ENCODE results near the gene NALCN. TPM values are rescaled to one million over a fixed set of nuclear protein-coding genes. Genes with fewer than 3 reads are reported as not detected.

Gene NALCN
- total RNA-seq, 4 donors from 2014 or later, result 0.32 to 0.41 TPM; not detected in 2

DNA sequence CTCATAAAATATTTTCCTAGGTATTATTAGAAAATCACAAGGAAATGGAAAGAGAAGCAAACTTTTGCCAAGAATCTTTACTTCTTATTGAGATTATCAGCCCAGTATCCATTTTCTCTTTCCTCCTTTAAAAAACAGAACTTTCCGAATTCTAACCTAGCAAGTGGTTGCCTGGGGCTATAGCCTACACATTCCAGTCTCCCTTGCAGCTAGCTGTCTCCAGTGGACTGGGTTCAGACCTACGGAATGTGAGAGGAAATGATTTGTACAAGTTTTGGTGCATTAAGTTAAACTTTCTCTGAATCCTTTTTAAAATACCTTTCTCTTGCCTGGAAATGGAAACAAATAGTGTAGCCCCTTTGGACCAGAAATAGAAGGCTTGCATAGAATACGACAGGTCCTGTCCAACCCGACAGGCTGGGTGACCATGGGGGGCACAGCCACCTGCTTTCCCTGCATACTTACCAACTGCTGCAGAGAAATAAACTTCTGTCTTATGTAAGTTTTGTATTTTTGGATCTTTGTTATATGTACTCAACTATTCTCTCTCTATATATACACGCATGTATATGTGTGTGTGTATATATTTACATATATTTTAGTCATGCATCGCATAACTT, 185.9 kb downstream of the NALCN start:
- in situ Hi-C loops (cut with MboI; ENCODE audit: low pct_ligation_motif_present in 1 of 4, low pct_unique_long_range_greater_than_20kb in 1 of 4, low sequenced_read_pairs in 3 of 4), result no loop called here
- no peak for DNase-seq
- intact Hi-C loops (cut with DNase I; ENCODE audit: low total_unique reads), result no loop called here
- Histone ChIP-seq H3K27me3 (no peaks in the 10 kb centered on the region), H3K27ac (no peak overlapping the region), H3K9me3 (no peaks in the 10 kb centered on the region), H3K4me3 (no peak overlapping the region), H3K4me1 (no peaks in the 10 kb centered on the region), H3K36me3 (no peaks in the 10 kb centered on the region)
- TF ChIP-seq POLR2AphosphoS5 (IDR thresholded peaks at IDR 0.05) (no peak), POLR2A (IDR thresholded peaks at IDR 0.05) (no peak), EP300 (IDR thresholded peaks at IDR 0.05; ENCODE audit: low read depth) (no peak)
- TF ChIP-seq, protein P1, sequence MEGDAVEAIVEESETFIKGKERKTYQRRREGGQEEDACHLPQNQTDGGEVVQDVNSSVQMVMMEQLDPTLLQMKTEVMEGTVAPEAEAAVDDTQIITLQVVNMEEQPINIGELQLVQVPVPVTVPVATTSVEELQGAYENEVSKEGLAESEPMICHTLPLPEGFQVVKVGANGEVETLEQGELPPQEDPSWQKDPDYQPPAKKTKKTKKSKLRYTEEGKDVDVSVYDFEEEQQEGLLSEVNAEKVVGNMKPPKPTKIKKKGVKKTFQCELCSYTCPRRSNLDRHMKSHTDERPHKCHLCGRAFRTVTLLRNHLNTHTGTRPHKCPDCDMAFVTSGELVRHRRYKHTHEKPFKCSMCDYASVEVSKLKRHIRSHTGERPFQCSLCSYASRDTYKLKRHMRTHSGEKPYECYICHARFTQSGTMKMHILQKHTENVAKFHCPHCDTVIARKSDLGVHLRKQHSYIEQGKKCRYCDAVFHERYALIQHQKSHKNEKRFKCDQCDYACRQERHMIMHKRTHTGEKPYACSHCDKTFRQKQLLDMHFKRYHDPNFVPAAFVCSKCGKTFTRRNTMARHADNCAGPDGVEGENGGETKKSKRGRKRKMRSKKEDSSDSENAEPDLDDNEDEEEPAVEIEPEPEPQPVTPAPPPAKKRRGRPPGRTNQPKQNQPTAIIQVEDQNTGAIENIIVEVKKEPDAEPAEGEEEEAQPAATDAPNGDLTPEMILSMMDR (IDR thresholded peaks at IDR 0.05), result no peak
- 73 to 85% methylated on average over 6 of the region's 6 CpGs for WGBS, 2 donors (ENCODE audit: low coverage in 1 of 2)

DNA sequence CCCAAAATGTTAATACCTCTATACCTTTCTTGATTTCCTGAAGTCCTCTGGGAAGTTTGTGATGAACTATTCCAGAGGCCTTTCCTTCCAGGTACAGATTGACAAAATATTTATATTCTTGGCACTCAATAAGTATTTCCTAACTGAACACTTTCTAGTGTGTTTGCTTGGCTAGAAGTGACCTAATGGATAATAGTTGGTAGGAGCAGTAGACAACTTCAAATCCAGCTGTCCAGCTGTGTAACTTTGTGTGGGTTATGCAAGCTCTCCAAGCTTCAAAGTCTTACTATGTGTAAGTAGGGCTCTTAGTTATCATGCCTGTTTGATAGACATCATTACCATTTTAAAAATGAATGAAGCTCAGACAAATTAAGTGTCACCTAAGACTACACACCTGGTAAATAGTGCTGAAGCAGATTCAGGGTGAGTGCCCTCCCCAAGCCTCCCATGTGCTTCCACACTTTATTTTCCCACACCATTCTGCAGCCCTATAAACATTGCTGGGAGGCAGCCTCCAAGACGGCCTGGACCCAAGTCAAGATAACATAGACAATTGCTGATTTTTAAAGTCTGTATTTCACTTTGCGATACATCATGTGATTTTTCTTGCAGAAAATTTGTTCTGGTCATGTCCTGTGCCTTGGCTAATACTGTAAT, 196.6 kb downstream of the NALCN start:
- Histone ChIP-seq H3K27ac (no peak overlapping the region), H3K9me3 (no peaks in the 10 kb centered on the region), H3K4me1 (no peaks in the 10 kb centered on the region), H3K27me3 (no peaks in the 10 kb centered on the region), H3K36me3 (no peaks in the 10 kb centered on the region), H3K4me3 (no peak overlapping the region)
- no peak for DNase-seq
- in situ Hi-C loops (cut with MboI; ENCODE audit: low pct_ligation_motif_present in 1 of 4, low pct_unique_long_range_greater_than_20kb in 1 of 4, low sequenced_read_pairs in 3 of 4), result no loop called here
- 54 to 72% methylated on average over 2 of the region's 2 CpGs for WGBS, 2 donors (ENCODE audit: low coverage in 1 of 2)
- TF ChIP-seq POLR2A (IDR thresholded peaks at IDR 0.05) (no peak), POLR2AphosphoS5 (IDR thresholded peaks at IDR 0.05) (no peak), EP300 (IDR thresholded peaks at IDR 0.05; ENCODE audit: low read depth) (no peak)
- intact Hi-C loops (cut with DNase I; ENCODE audit: low total_unique reads), result no loop called here

DNA sequence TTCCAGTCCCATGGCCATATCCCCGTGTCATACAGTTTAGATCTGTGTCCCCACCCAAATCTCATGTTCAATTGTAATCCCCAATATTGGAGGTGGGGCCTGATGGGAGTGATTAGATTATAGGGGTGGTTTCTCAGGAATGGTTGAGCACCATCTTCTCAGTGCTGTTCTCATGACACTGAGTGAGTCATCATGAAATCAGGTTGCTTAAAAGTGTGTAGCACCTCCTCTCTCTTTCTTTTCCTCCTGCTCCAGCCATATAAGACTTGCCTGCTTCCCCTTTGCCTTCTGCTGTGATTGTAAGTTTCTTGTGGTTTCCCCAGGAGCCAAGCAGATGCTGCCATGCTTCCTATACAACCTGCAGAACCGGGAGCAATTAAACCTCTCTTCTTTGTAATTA, 197.8 kb downstream of the NALCN start:
- no peaks in the 10 kb centered on the region for H3K9me3 ChIP-seq
- 13 to 59% methylated on average over 1 to 2 of the region's 2 CpGs for whole genome bisulfite sequencing, 2 donors (ENCODE audit: low coverage in 1 of 2)
- no peak for DNase-seq
- H3K36me3 ChIP-seq, result no peaks in the 10 kb centered on the region
- intact Hi-C loops (cut with DNase I; ENCODE audit: low total_unique reads), result no loop called here
- in situ Hi-C loops (cut with MboI; ENCODE audit: low pct_ligation_motif_present in 1 of 4, low pct_unique_long_range_greater_than_20kb in 1 of 4, low sequenced_read_pairs in 3 of 4), result no loop called here
- H3K27ac ChIP-seq, result no peak overlapping the region
- H3K4me3 ChIP-seq, result no peak overlapping the region
- TF ChIP-seq, protein P1 (IDR thresholded peaks at IDR 0.05), result no peak
- TF ChIP-seq POLR2A (IDR thresholded peaks at IDR 0.05) (no peak), POLR2AphosphoS5 (IDR thresholded peaks at IDR 0.05) (no peak), EP300 (IDR thresholded peaks at IDR 0.05; ENCODE audit: low read depth) (no peak)
- H3K4me1 ChIP-seq, result no peaks in the 10 kb centered on the region
- no peaks in the 10 kb centered on the region for H3K27me3 ChIP-seq

DNA sequence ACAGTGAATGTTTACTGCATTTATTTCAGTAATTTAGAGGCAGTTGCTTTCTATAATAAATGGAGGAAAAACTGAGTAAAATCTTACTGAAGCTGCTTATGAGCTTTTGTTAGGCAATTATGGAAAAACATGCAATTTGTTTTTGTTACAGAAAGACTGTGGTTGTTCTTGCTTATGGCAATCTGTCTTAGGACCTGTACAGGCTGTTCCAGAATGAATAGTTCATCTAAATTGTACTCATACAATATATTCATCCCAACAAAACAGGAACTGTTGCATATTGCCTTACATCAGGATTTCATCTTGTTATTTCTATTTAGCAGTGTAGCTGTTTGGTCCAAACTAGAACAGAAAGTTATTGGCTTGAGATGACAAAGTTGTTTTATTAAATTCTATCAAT, 199.2 kb downstream of the NALCN start:
- Histone ChIP-seq H3K27ac (no peak overlapping the region), H3K36me3 (no peaks in the 10 kb centered on the region), H3K4me3 (no peak overlapping the region), H3K9me3 (no peaks in the 10 kb centered on the region), H3K4me1 (no peaks in the 10 kb centered on the region), H3K27me3 (no peaks in the 10 kb centered on the region)
- DNase-seq, result no peak
- TF ChIP-seq EP300 (IDR thresholded peaks at IDR 0.05; ENCODE audit: low read depth) (no peak), POLR2A (IDR thresholded peaks at IDR 0.05) (no peak), POLR2AphosphoS5 (IDR thresholded peaks at IDR 0.05) (no peak)
- TF ChIP-seq, protein P1 (IDR thresholded peaks at IDR 0.05), result no peak
- in situ Hi-C loops (cut with MboI; ENCODE audit: low pct_ligation_motif_present in 1 of 4, low pct_unique_long_range_greater_than_20kb in 1 of 4, low sequenced_read_pairs in 3 of 4) (no loop called here), intact Hi-C loops (cut with DNase I; ENCODE audit: low total_unique reads) (no loop called here)
